ENCODE data around the gene TRH. TPM values are rescaled to one million over a fixed set of nuclear protein-coding genes. Genes with fewer than 3 reads are reported as not detected.

TRH gene
- total and polyA plus RNA-seq, 4 donors: 0.14 to 0.40 (median 0.22) TPM; not detected in 1

DNA sequence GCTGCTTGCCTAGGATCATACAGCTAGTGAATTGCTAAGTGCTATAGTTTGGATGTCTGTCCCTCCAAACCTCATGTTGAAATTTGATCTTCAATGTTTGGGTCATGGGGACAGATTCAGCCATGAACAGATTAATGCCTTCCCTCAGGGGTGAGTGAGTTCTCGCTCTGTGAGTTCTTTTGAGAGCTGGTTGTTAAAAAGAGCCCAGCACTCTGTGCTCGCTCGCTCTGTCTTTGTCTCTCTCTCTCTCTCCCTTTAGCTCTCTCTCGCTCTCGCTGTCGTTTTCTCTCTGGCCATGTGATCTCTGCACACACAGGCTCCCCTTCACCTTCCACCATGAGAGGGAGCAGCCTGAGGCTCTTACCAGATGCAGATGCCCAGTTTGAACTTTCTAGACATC, 14.9 kb downstream of the TRH start:
- H3K36me3 ChIP-seq (ENCODE audit: control insufficient read depth in 4 of 4, insufficient read depth in 4 of 4, low read length in 4 of 4): no peaks in the 10 kb centered on the region
- H3K4me1 ChIP-seq (ENCODE audit: control insufficient read depth in 5 of 5, insufficient read depth in 5 of 5, low read length in 5 of 5): peaks cover 0 to 3% (median 0%) of the 10 kb centered on the region in 5 donors
- no peak overlapping the region for H3K9ac ChIP-seq (ENCODE audit: insufficient read depth in 1 of 2, low read length in 2 of 2)
- H3K27me3 ChIP-seq (ENCODE audit: control insufficient read depth in 3 of 3, insufficient read depth in 3 of 3, low read length in 2 of 3): no peaks in the 10 kb centered on the region
- 66 to 69% methylated on average over 6 of the region's 6 CpGs for WGBS, 2 donors
- H3K9me3 ChIP-seq (ENCODE audit: control insufficient read depth in 4 of 4, insufficient read depth in 3 of 4, low read length in 3 of 4): peaks cover 0 to 3% (median 0%) of the 10 kb centered on the region in 4 donors
- H3K4me3 ChIP-seq: no peak overlapping the region
- ATAC-seq (ENCODE audit: insufficient read depth, low FRiP score): no peak
- no peak for DNase-seq
- H3K27ac ChIP-seq (ENCODE audit: low read depth in 1 of 2, low read length in 1 of 2): no peak overlapping the region
- no peak for TF ChIP-seq CTCF (IDR thresholded peaks at IDR 0.05; ENCODE audit: control extremely low read depth, extremely low read depth)

DNA sequence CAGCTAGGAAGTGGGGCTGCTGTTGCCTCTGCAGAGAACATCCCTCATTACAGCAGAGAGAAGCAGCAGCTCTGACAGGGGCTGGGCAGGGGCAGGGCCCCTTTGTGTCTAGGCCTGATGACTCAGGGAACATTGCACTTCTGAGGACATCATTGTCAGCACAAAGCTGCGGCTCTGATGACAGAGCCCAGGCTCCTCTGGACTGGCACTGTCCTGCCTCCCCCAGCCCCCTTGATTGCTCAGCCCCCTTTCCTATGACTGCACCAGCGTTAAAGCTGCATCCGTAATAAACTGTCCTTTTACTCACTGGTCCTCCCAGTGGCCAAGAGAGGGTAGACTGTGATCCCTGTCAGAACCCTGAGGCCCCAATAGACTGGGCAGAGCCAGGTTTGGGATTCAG, 18.3 kb downstream of the TRH start:
- no peak overlapping the region for H3K4me3 ChIP-seq
- H3K9me3 ChIP-seq (ENCODE audit: control insufficient read depth in 4 of 4, insufficient read depth in 3 of 4, low read length in 3 of 4): peaks cover 0 to 5% (median 0%) of the 10 kb centered on the region in 4 donors
- no peak for ATAC-seq (ENCODE audit: insufficient read depth, low FRiP score)
- no peak for TF ChIP-seq CTCF (IDR thresholded peaks at IDR 0.05; ENCODE audit: control extremely low read depth, extremely low read depth)
- no peak overlapping the region for H3K9ac ChIP-seq (ENCODE audit: insufficient read depth in 1 of 2, low read length in 2 of 2)
- WGBS, 2 donors: 49 to 63% methylated on average over 3 of the region's 3 CpGs
- no peaks in the 10 kb centered on the region for H3K36me3 ChIP-seq (ENCODE audit: control insufficient read depth in 4 of 4, insufficient read depth in 4 of 4, low read length in 4 of 4)
- DNase-seq: no peak
- H3K27me3 ChIP-seq (ENCODE audit: control insufficient read depth in 3 of 3, insufficient read depth in 3 of 3, low read length in 2 of 3): peaks cover 0 to 3% (median 0%) of the 10 kb centered on the region in 3 donors
- H3K4me1 ChIP-seq (ENCODE audit: control insufficient read depth in 5 of 5, insufficient read depth in 5 of 5, low read length in 5 of 5): peaks cover 0 to 3% (median 0%) of the 10 kb centered on the region in 5 donors
- no peak overlapping the region for H3K27ac ChIP-seq (ENCODE audit: low read depth in 1 of 2, low read length in 1 of 2)

GRCh38 chr3:129994883-129995559, 20.5 kb downstream of the TRH start:
- Histone ChIP-seq H3K4me1 (ENCODE audit: control insufficient read depth in 5 of 5, insufficient read depth in 5 of 5, low read length in 5 of 5) (no peaks in the 10 kb centered on the region), H3K4me3 (no peak overlapping the region), H3K27ac (ENCODE audit: low read depth in 1 of 2, low read length in 1 of 2) (no peak overlapping the region), H3K27me3 (ENCODE audit: control insufficient read depth in 3 of 3, insufficient read depth in 3 of 3, low read length in 2 of 3) (peaks cover 0 to 3% (median 0%) of the 10 kb centered on the region in 3 donors), H3K36me3 (ENCODE audit: control insufficient read depth in 4 of 4, insufficient read depth in 4 of 4, low read length in 4 of 4) (no peaks in the 10 kb centered on the region), H3K9me3 (ENCODE audit: control insufficient read depth in 4 of 4, insufficient read depth in 3 of 4, low read length in 3 of 4) (peaks cover 0 to 5% (median 0%) of the 10 kb centered on the region in 4 donors), H3K9ac (ENCODE audit: insufficient read depth in 1 of 2, low read length in 2 of 2) (no peak overlapping the region)
- ATAC-seq (ENCODE audit: insufficient read depth, low FRiP score) (no peak), DNase-seq (no peak)
- WGBS, 2 donors: 65 to 85% methylated on average over 5 of the region's 5 CpGs
- TF ChIP-seq CTCF (IDR thresholded peaks at IDR 0.05; ENCODE audit: control extremely low read depth, extremely low read depth): no peak
